GM12878 (cell line): Measurements from ENCODE around the gene VARS1. TPM values are rescaled to one million over a fixed set of nuclear protein-coding genes. Genes with fewer than 3 reads are reported as not detected.

Experiments
- ATAC-seq: fragments of 200-7000 bp; cut with Tn5 transposase; 3 replicates; pipeline ENCODE4 v1.9.1; 2020; ENCODE audit warnings: mild to moderate bottlenecking, moderate library complexity
- BruUV-seq: library from RNA; stranded (reverse); fragments of 400-500 nt; replicated peaks from 2 replicates; lab custom pipeline; 2021; lab: Mats Ljungman, UMichigan
- CTCF ChIA-PET: fragments of 300-600 bp; sonication (Branson Sonifier 250); formaldehyde crosslinking; extraction: SDS; loops from one replicate; lab custom pipeline; 2021; ENCODE audit warnings: inconsistent platforms; lab: Yijun Ruan, JAX
- POLR2A ChIA-PET: fragments of 350-600 bp; formaldehyde crosslinking; extraction: SDS; loops from one replicate; lab custom pipeline; 2021; ENCODE audit warnings: inconsistent platforms; lab: Charles Lee
- RAD21 ChIA-PET: fragments of 300-600 bp; sonication (Branson Sonifier 250); formaldehyde crosslinking; loops from one replicate; lab custom pipeline; 2023; ENCODE audit warnings: antibody characterized with exemption; ENCODE audit not compliant: unreplicated experiment; lab: Charles Lee
- SMC1A ChIA-PET: fragments of 300-600 bp; sonication (Branson Sonifier 250); formaldehyde crosslinking; loops from one replicate; lab custom pipeline; 2023; ENCODE audit not compliant: unreplicated experiment, uncharacterized antibody; lab: Charles Lee
- DNase-seq: peaks from one replicate; pipeline ENCODE4 v3.0.0-alpha.2; 2011; ENCODE audit warnings: low read depth, low spot score
- FAIRE-seq: peaks from 3 replicates; lab custom pipeline; 2011; peaks lifted over from hg19 to GRCh38; lab: Jason Lieb, UNC
- H2AFZ ChIP-seq: 2 replicates; pipeline ENCODE4 v1.6.0; 2011; ENCODE audit warnings: low read depth, low read length, control low read depth; ENCODE audit not compliant: control insufficient read depth
- H3K27ac ChIP-seq: 2 replicates; pipeline ENCODE4 v1.5.1; 2011; ENCODE audit warnings: control low read depth; ENCODE audit not compliant: control insufficient read depth, insufficient read depth
- H3K27me3 ChIP-seq, 2 experiments: replicated peaks in 1 of 2; 2 replicates each; pipeline versions ENCODE4 v1.6.0 to v1.6.1; 2011; ENCODE audit warnings: low read length in 1 of 2; ENCODE audit not compliant: control insufficient read depth in 2 of 2, insufficient read depth in 2 of 2
- H3K36me3 ChIP-seq, 2 experiments: 2 replicates each; pipeline ENCODE4 v1.5.1; 2011; ENCODE audit warnings: low read length in 1 of 2; ENCODE audit not compliant: control insufficient read depth in 2 of 2, insufficient read depth in 2 of 2
- H3K4me1 ChIP-seq: 2 replicates; pipeline ENCODE4 v1.6.1; 2011; ENCODE audit warnings: mild to moderate bottlenecking, low read length, moderate library complexity, mixed read lengths; ENCODE audit not compliant: control insufficient read depth, insufficient read depth
- H3K4me2 ChIP-seq: 2 replicates; pipeline ENCODE4 v1.6.0; 2011; ENCODE audit warnings: control low read depth; ENCODE audit not compliant: control insufficient read depth, insufficient read depth
- H3K4me3 ChIP-seq: fragments of 200-600 bp; sonication (generic); 2 replicates; pipeline ENCODE4 v1.5.1; 2016
- H3K79me2 ChIP-seq: 2 replicates; pipeline ENCODE4 v1.6.0; 2011; ENCODE audit warnings: low read length; ENCODE audit not compliant: control insufficient read depth, insufficient read depth
- H3K9ac ChIP-seq: 2 replicates; pipeline ENCODE4 v1.8.0; 2011; ENCODE audit warnings: low read length, control low read depth, mixed read lengths; ENCODE audit not compliant: control insufficient read depth, insufficient read depth
- H3K9me3 ChIP-seq: replicated peaks from 3 replicates; pipeline ENCODE4 v1.5.1; 2011; ENCODE audit warnings: mild to moderate bottlenecking, low read length; ENCODE audit not compliant: control insufficient read depth, insufficient read depth
- H4K20me1 ChIP-seq: 2 replicates; pipeline ENCODE4 v1.6.0; 2011; ENCODE audit not compliant: control insufficient read depth, insufficient read depth
- DPF2 ChIP-seq: fragments of 450-650 bp; IDR thresholded peaks from 2 replicates; pipeline ENCODE4 v1.6.1; 2017; ENCODE audit warnings: mild to moderate bottlenecking
- ESRRA ChIP-seq: IDR thresholded peaks from 2 replicates; pipeline ENCODE4 v1.6.1; 2012; ENCODE audit warnings: mild to moderate bottlenecking, low read length, improper control_type of control experiment
- HDAC6 ChIP-seq: fragments of 200-600 bp; sonication (generic); IDR thresholded peaks from one replicate; pipeline ENCODE4 v1.8.0; 2017; ENCODE audit warnings: antibody characterized with exemption; ENCODE audit not compliant: unreplicated experiment
- KAT2A ChIP-seq: conservative IDR thresholded peaks from 2 replicates; pipeline ENCODE4 v1.6.1; 2011; ENCODE audit warnings: low read depth, low read length; ENCODE audit not compliant: control insufficient read depth
- MTA3 ChIP-seq: IDR thresholded peaks from 2 replicates; pipeline ENCODE4 v1.6.1; 2012; ENCODE audit warnings: low read length, inconsistent platforms, borderline replicate concordance
- MYC ChIP-seq: IDR thresholded peaks from 2 replicates; pipeline ENCODE4 v1.6.1; 2011; ENCODE audit warnings: mild to moderate bottlenecking, low read length, moderate library complexity, inconsistent platforms; ENCODE audit not compliant: insufficient read depth, insufficient replicate concordance, insufficient read length, severe bottlenecking
- NFXL1 ChIP-seq: fragments of 450-650 bp; IDR thresholded peaks from 2 replicates; pipeline ENCODE4 v1.6.1; 2017; ENCODE audit warnings: antibody characterized with exemption, mild to moderate bottlenecking, borderline replicate concordance
- PAX5 ChIP-seq: IDR thresholded peaks from 2 replicates; pipeline ENCODE4 v1.6.1; 2011; ENCODE audit warnings: low read depth, low read length, borderline replicate concordance
- RCOR1 ChIP-seq: conservative IDR thresholded peaks from 2 replicates; pipeline ENCODE4 v1.6.1; 2012; ENCODE audit warnings: low read depth, low read length, improper control_type of control experiment
- SPI1 ChIP-seq: IDR thresholded peaks from 2 replicates; pipeline ENCODE4 v1.6.1; 2011; ENCODE audit warnings: low read depth, mild to moderate bottlenecking, low read length, moderate library complexity, borderline replicate concordance; ENCODE audit not compliant: insufficient read depth
- TAF1 ChIP-seq: IDR thresholded peaks from 2 replicates; pipeline ENCODE4 v1.6.1; 2011; ENCODE audit warnings: mild to moderate bottlenecking, low read depth, low read length, borderline replicate concordance
- ZNF274 ChIP-seq: IDR thresholded peaks from one replicate; pipeline ENCODE4 v1.8.0; 2011; ENCODE audit not compliant: insufficient read length, insufficient read depth
- WGBS: methylation state at CpG from one replicate; pipeline ENCODE4 v1.1.6; 2016; ENCODE audit warnings: low lambda C conversion rate; ENCODE audit not compliant: insufficient replicate concordance, insufficient coverage; ENCODE audit errors: missing lambda C conversion rate; 5-methylcytosine and 5-hydroxymethylcytosine counted together
- in situ Hi-C: fragments of 300-500 bp; cut with MboI; formaldehyde crosslinking; loops from 9 replicates; pipeline ENCODE4 v1.14.3; 2018; ENCODE audit warnings: mixed read lengths
- intact Hi-C: fragments of 100-400 bp; cut with micrococcal nuclease; formaldehyde crosslinking; loops from one replicate; pipeline ENCODE4 v1.14.2; 2022; ENCODE audit not compliant: unreplicated experiment
- polyA plus RNA-seq, 11 experiments: library from polyadenylated mRNA; depleted of rRNA in 4 of 11; unstranded in 6 of 11; stranded (reverse) in 5 of 11; fragments of >200 nt; fragmentation: Nextera tagmentation in 4 of 11; fragmentation: Illumina TruSeq in 1 of 11; extraction: Ambion mirVana in 4 of 11; extraction: Trizol in 1 of 11; gene quantifications; 1 replicate in 1 of 11; 2 replicates in 10 of 11; pipeline versions ENCODE4 v1.2.1 to v1.2.3, GENCODE V29; 2011 to 2016; ENCODE audit warnings: inconsistent platforms in 2 of 11, missing spikeins in 2 of 11, low read depth in 1 of 11
- total RNA-seq, 4 experiments: library from RNA; depleted of rRNA in 3 of 4; stranded (reverse); fragments of >200 nt in 3 of 4; fragmentation: Illumina TruSeq in 1 of 4; extraction: Trizol in 1 of 4; gene quantifications; 2 replicates each; pipeline versions ENCODE4 v1.2.1 to v1.2.3, GENCODE V29; 2013 to 2021
- TF ChIP-seq, protein P1 (sequence below): IDR thresholded peaks from 2 replicates; pipeline ENCODE4 v1.6.1; 2011; ENCODE audit warnings: borderline replicate concordance, low read depth, mild to moderate bottlenecking, moderate library complexity, mixed read lengths, low read length; ENCODE audit not compliant: insufficient read depth; ENCODE audit errors: extremely low read length

VARS1 gene
- total and polyA plus RNA-seq, 10 of the 15 experiments (the other 5 are each of a cell fraction or from before 2014, with no cell fraction given): 1.2 to 243 (median 80.7) TPM

DNA sequence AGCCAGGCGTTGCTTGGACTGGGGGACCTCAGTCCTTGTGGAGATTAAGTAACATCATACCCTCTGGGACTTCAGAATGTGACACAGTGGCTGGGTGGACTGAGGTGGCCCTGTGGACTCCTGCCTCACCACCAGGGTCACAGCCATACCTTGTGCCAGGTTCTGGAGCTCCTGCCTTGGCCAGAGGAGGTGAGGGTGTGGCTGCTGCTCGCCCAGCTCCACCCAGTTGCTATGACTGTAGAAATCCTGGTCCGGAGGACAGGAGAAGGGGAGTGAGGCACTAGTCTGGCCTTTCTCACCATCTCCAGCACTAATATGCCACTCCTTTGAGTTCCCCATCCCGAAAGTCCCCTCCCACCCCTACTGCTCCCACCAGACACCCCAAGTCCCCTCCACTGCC is 20.4 kb downstream of the VARS1 start:
- TF ChIP-seq NFXL1 (no peak), ZNF274 (no peak), SPI1 (no peak), DPF2 (no peak), ESRRA (no peak), MTA3 (no peak), RCOR1 (no peak), HDAC6 (no peak), PAX5 (no peak), KAT2A (no peak), TAF1 (no peak), MYC (no peak)
- TF ChIP-seq, protein P1, sequence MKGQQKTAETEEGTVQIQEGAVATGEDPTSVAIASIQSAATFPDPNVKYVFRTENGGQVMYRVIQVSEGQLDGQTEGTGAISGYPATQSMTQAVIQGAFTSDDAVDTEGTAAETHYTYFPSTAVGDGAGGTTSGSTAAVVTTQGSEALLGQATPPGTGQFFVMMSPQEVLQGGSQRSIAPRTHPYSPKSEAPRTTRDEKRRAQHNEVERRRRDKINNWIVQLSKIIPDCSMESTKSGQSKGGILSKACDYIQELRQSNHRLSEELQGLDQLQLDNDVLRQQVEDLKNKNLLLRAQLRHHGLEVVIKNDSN: no peak
- no peak overlapping the region for H3K9ac ChIP-seq
- no peak overlapping the region for H3K4me3 ChIP-seq
- H3K27me3 ChIP-seq: no peaks in the 10 kb centered on the region
- SMC1A ChIA-PET: interaction anchor here (0.8 to 2.0 kb wide), 5 partner anchors 31 to 48 kb away, joined by 3 to 6 read pairs (median 5); partner anchors contain the start of gene LSM2
- DNase-seq: no peak
- POLR2A ChIA-PET: interaction anchor here (0.6 to 1.4 kb wide), 2 partner anchors 43 to 56 kb away, joined by 3 to 6 read pairs; no protein-coding TSS in a partner anchor
- H3K9me3 ChIP-seq: no peaks in the 10 kb centered on the region
- no peaks in the 10 kb centered on the region for H4K20me1 ChIP-seq
- CTCF ChIA-PET: interaction anchor here (1.0 to 9.2 kb wide), 3 partner anchors 16 to 55 kb away, joined by 4 to 208 read pairs (median 9); partner anchors contain the start of genes CLIC1, DDAH2 and MSH5
- no peak overlapping the region for H3K4me2 ChIP-seq
- H3K79me2 ChIP-seq: no peaks in the 10 kb centered on the region
- peaks cover 18% of the 10 kb centered on the region for H3K4me1 ChIP-seq
- H3K36me3 ChIP-seq: peaks cover 0 to 17% of the 10 kb centered on the region in 2 experiments; a peak in 2 of 4 replicates
- 94% methylated on average over 3 of the region's 4 CpGs for WGBS
- BruUV-seq: no TSS peak
- in situ Hi-C loops (no loop called here), intact Hi-C loops (loop anchor here (10.0 kb wide), 1 partner anchor 50 kb away; the partner anchor contains the start of gene HSPA1B)
- FAIRE-seq: no peak
- no peak overlapping the region for H3K27ac ChIP-seq
- no peak for ATAC-seq
- RAD21 ChIA-PET: interaction anchor here (1.3 to 1.7 kb wide), 2 partner anchors 40 to 55 kb away, joined by 4 to 5 read pairs; partner anchors contain the start of gene CLIC1
- no peak overlapping the region for H2AFZ ChIP-seq
